NCI-H187 treated with DMSO at 0.1 percent for 48 hours (cell line): ENCODE data around the gene BAZ2B.
"Not testable (repeated sequence)": the region's sequence is repeated elsewhere in the genome, so short reads cannot be mapped to it uniquely, and the experiment has no call there.

ENCODE experiments used
- DNase-seq: peaks from one replicate; lab custom pipeline; 2025; lab: John Stamatoyannopoulos, UW

Gene BAZ2B

GRCh38 chr2:159402790-159403189, 213.6 kb downstream of the BAZ2B start:
- DNase-seq, result no peak

GRCh38 chr2:159402160-159402559, 214.2 kb downstream of the BAZ2B start:
- DNase-seq, result not testable (repeated sequence)

- no peak for DNase-seq
Measured at GRCh38 chr2:159399716-159400415, 216.5 kb downstream of the BAZ2B start.

GRCh38 chr2:159396799-159397198, 219.5 kb downstream of the BAZ2B start:
- no peak for DNase-seq

GRCh38 chr2:159382447-159383028, 233.8 kb downstream of the BAZ2B start:
- no peak for DNase-seq

- peak; percentile 6 for DNase-seq
Measured at GRCh38 chr2:159381574-159381973, 234.8 kb downstream of the BAZ2B start.

GRCh38 chr2:159380685-159381239, 235.6 kb downstream of the BAZ2B start:
- no peak for DNase-seq

GRCh38 chr2:159379181-159379580, 237.2 kb downstream of the BAZ2B start:
- no peak for DNase-seq

- DNase-seq, result no peak
Measured at GRCh38 chr2:159375241-159375640, 241.1 kb downstream of the BAZ2B start.

GRCh38 chr2:159371506-159371905, 244.8 kb downstream of the BAZ2B start:
- DNase-seq, result no peak

- DNase-seq, result no peak
Measured at GRCh38 chr2:159366538-159366937, 249.8 kb downstream of the BAZ2B start.

GRCh38 chr2:159362816-159363251, 253.5 kb downstream of the BAZ2B start:
- DNase-seq, result no peak

GRCh38 chr2:159362094-159362493, 254.3 kb downstream of the BAZ2B start:
- no peak for DNase-seq

- DNase-seq, result not testable (repeated sequence)
Measured at GRCh38 chr2:159361603-159362002, 254.7 kb downstream of the BAZ2B start.

- DNase-seq, result no peak
Measured at GRCh38 chr2:159356053-159356554, 260.2 kb downstream of the BAZ2B start.

- no peak for DNase-seq
Measured at GRCh38 chr2:159351977-159352376, 264.4 kb downstream of the BAZ2B start.

- DNase-seq, result no peak
Measured at GRCh38 chr2:159349674-159350299, 266.6 kb downstream of the BAZ2B start.

GRCh38 chr2:159326569-159327255, 289.6 kb downstream of the BAZ2B start:
- DNase-seq, result no peak

- no peak for DNase-seq
Measured at GRCh38 chr2:159322419-159322818, 293.9 kb downstream of the BAZ2B start.

- no peak for DNase-seq
Measured at GRCh38 chr2:159317392-159318088, 298.8 kb downstream of the BAZ2B start.

- no peak for DNase-seq
Measured at GRCh38 chr2:159307942-159308341, 308.4 kb downstream of the BAZ2B start.

- DNase-seq, result no peak
Measured at GRCh38 chr2:159300586-159300985, 315.8 kb downstream of the BAZ2B start.
